ENCODE measurements around the gene WRAP73.

DNA sequence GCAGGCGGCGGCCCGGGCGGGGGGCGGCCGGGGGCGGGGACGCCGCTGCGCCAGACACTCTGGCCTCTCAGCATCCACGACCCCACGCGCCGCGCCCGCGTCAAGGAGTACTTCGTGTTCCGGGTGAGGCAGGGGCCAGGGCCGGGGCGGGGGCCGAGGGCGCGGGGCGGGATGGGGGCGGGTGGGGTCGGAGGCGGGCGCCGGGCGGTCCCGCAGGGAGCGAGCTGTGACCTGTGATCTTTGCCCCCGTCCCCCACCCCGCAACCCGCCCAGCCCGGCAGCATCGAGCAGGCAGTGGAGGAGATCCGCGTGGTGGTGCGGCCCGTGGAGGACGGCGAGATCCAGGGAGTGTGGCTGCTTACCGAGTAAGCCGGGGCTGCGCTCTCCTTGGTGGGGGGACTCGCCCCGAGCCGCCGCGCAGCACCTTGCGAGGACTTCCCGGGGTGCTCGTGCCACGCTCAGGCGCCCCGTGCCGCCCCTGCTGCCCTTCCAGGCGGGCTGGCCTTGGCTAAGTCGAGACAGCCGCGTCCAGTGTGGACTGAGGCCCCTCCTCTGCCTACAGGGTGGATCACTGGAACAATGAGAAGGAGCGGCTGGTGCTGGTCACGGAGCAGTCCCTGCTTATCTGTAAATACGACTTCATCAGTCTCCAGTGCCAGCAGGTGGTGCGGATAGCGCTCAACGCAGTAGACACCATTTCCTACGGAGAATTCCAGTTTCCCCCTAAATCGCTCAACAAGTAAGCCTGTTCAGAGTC, 24.6 kb downstream of the WRAP73 start:
- TF ChIP-seq, protein P1, sequence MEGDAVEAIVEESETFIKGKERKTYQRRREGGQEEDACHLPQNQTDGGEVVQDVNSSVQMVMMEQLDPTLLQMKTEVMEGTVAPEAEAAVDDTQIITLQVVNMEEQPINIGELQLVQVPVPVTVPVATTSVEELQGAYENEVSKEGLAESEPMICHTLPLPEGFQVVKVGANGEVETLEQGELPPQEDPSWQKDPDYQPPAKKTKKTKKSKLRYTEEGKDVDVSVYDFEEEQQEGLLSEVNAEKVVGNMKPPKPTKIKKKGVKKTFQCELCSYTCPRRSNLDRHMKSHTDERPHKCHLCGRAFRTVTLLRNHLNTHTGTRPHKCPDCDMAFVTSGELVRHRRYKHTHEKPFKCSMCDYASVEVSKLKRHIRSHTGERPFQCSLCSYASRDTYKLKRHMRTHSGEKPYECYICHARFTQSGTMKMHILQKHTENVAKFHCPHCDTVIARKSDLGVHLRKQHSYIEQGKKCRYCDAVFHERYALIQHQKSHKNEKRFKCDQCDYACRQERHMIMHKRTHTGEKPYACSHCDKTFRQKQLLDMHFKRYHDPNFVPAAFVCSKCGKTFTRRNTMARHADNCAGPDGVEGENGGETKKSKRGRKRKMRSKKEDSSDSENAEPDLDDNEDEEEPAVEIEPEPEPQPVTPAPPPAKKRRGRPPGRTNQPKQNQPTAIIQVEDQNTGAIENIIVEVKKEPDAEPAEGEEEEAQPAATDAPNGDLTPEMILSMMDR (IDR thresholded peaks at IDR 0.05 in 2 of 3, conservative IDR thresholded peaks at IDR 0.05 in 1 of 3; ENCODE audit: borderline replicate concordance in 1 of 3, insufficient read depth in 1 of 3, low read depth in 2 of 3, low read length in 2 of 3): no peak
- TF ChIP-seq POLR2AphosphoS5 (IDR thresholded peaks at IDR 0.05; ENCODE audit: low read depth, low read length): no peak
- no peak for TF ChIP-seq POLR2A (IDR thresholded peaks at IDR 0.05; ENCODE audit: borderline replicate concordance, extremely low read depth, insufficient read depth, insufficient read length)
- no peak for TF ChIP-seq EZH2 (IDR thresholded peaks at IDR 0.05)
- no peak for TF ChIP-seq ZFX (IDR thresholded peaks at IDR 0.05)
- TF ChIP-seq CEBPB (IDR thresholded peaks at IDR 0.05; ENCODE audit: low read depth): no peak
- TF ChIP-seq YY1 (IDR thresholded peaks at IDR 0.05; ENCODE audit: extremely low read depth, insufficient replicate concordance, low read depth, low read length): no peak
- TF ChIP-seq JUND (IDR thresholded peaks at IDR 0.05): no peak
- no peak for TF ChIP-seq EZH2phosphoT487 (IDR thresholded peaks at IDR 0.05; ENCODE audit: borderline replicate concordance)
- TF ChIP-seq, protein P2, sequence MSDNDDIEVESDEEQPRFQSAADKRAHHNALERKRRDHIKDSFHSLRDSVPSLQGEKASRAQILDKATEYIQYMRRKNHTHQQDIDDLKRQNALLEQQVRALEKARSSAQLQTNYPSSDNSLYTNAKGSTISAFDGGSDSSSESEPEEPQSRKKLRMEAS (IDR thresholded peaks at IDR 0.05): no peak
- TF ChIP-seq TCF7L2 (IDR thresholded peaks at IDR 0.05; ENCODE audit: borderline replicate concordance, extremely low read depth, insufficient read depth, insufficient read length): no peak
- TF ChIP-seq, protein P3, sequence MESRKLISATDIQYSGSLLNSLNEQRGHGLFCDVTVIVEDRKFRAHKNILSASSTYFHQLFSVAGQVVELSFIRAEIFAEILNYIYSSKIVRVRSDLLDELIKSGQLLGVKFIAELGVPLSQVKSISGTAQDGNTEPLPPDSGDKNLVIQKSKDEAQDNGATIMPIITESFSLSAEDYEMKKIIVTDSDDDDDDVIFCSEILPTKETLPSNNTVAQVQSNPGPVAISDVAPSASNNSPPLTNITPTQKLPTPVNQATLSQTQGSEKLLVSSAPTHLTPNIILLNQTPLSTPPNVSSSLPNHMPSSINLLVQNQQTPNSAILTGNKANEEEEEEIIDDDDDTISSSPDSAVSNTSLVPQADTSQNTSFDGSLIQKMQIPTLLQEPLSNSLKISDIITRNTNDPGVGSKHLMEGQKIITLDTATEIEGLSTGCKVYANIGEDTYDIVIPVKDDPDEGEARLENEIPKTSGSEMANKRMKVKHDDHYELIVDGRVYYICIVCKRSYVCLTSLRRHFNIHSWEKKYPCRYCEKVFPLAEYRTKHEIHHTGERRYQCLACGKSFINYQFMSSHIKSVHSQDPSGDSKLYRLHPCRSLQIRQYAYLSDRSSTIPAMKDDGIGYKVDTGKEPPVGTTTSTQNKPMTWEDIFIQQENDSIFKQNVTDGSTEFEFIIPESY (IDR thresholded peaks at IDR 0.05; ENCODE audit: extremely low read depth, insufficient replicate concordance, low read length): no peak
